Gastroesophageal sphincter (tissue), 3 donors: ENCODE data around the gene ZNF672.

Experiments used
- CTCF ChIP-seq, 4 experiments: fragments of 200-600 bp in 2 of 4; fragments of 450-650 bp in 2 of 4; sonication (generic) in 1 of 4; IDR thresholded peaks; one replicate each; pipeline ENCODE4 v1.5.1; 2017 to 2019; ENCODE audit warnings: antibody characterized with exemption in 4 of 4, mild to moderate bottlenecking in 2 of 4, moderate library complexity in 2 of 4
- EP300 ChIP-seq: sonication (generic); formaldehyde crosslinking; IDR thresholded peaks from one replicate; pipeline ENCODE4 v1.6.1; 2017; ENCODE audit warnings: antibody characterized with exemption, mild to moderate bottlenecking

GRCh38 chr1:248855580-248855979 is 17.6 kb downstream of the ZNF672 start:
- TF ChIP-seq EP300 = no peak
- no peak for TF ChIP-seq CTCF (IDR thresholded peaks at IDR 0.05)
